ENCODE results near the gene USH2A. TPM values are rescaled to one million over a fixed set of nuclear protein-coding genes. Genes with fewer than 3 reads are reported as not detected.

The USH2A gene
- total and polyA plus RNA-seq, 7 donors: under 0.01 to 0.32 (median 0.30) TPM; not detected in 4

- H3K4me1 ChIP-seq: peaks cover 4% of the 10 kb centered on the region
- WGBS, 3 donors: 95 to 100% (median 96%) methylated on average over 1 of the region's 1 CpG
- no peak overlapping the region for H3K4me3 ChIP-seq
- intact Hi-C loops (cut with DNase I): no loop called here
- no peaks in the 10 kb centered on the region for H3K36me3 ChIP-seq (ENCODE audit: insufficient read depth in 1 of 2, low read depth in 1 of 2)
- DNase-seq: no peak
- H3K27ac ChIP-seq: no peak overlapping the region
- no peaks in the 10 kb centered on the region for H3K9me3 ChIP-seq
- no peak for ATAC-seq
- no peaks in the 10 kb centered on the region for H3K27me3 ChIP-seq (ENCODE audit: insufficient read depth in 3 of 3, low read length in 2 of 3)
- TF ChIP-seq CTCF (IDR thresholded peaks at IDR 0.05): no peak
Measured at GRCh38 chr1:216224233-216224632, 199.0 kb downstream of the USH2A start.

GRCh38 chr1:216223486-216223885 lies 199.8 kb downstream of the USH2A start:
- no peaks in the 10 kb centered on the region for H3K9me3 ChIP-seq
- no peak for TF ChIP-seq CTCF (IDR thresholded peaks at IDR 0.05)
- ATAC-seq: no peak
- WGBS, 3 donors: 33 to 41% (median 37%) methylated on average over 4 of the region's 4 CpGs
- H3K4me1 ChIP-seq: peaks cover 4% of the 10 kb centered on the region
- no peaks in the 10 kb centered on the region for H3K27me3 ChIP-seq (ENCODE audit: insufficient read depth in 3 of 3, low read length in 2 of 3)
- no peaks in the 10 kb centered on the region for H3K36me3 ChIP-seq (ENCODE audit: insufficient read depth in 1 of 2, low read depth in 1 of 2)
- no peak overlapping the region for H3K27ac ChIP-seq
- peak in 1 of 2 donors; percentile 36 for DNase-seq
- intact Hi-C loops (cut with DNase I): no loop called here
- no peak overlapping the region for H3K4me3 ChIP-seq

- Histone ChIP-seq H3K4me1 (peaks cover 4% of the 10 kb centered on the region), H3K9me3 (no peaks in the 10 kb centered on the region), H3K27me3 (ENCODE audit: insufficient read depth in 3 of 3, low read length in 2 of 3) (no peaks in the 10 kb centered on the region), H3K4me3 (no peak overlapping the region), H3K36me3 (ENCODE audit: insufficient read depth in 1 of 2, low read depth in 1 of 2) (no peaks in the 10 kb centered on the region), H3K27ac (no peak overlapping the region)
- no peak for TF ChIP-seq CTCF (IDR thresholded peaks at IDR 0.05)
- 93 to 96% (median 94%) methylated on average over 2 of the region's 2 CpGs for WGBS, 3 donors
- DNase-seq: no peak
- ATAC-seq: no peak
- intact Hi-C loops (cut with DNase I): no loop called here
Measured at GRCh38 chr1:216222288-216222687, 201.0 kb downstream of the USH2A start.

- H3K27me3 ChIP-seq (ENCODE audit: insufficient read depth in 3 of 3, low read length in 2 of 3): no peaks in the 10 kb centered on the region
- intact Hi-C loops (cut with DNase I): no loop called here
- TF ChIP-seq CTCF (IDR thresholded peaks at IDR 0.05): peak; percentile 61
- H3K27ac ChIP-seq: no peak overlapping the region
- H3K36me3 ChIP-seq (ENCODE audit: insufficient read depth in 1 of 2, low read depth in 1 of 2): no peaks in the 10 kb centered on the region
- H3K9me3 ChIP-seq: no peaks in the 10 kb centered on the region
- DNase-seq: no peak
- ATAC-seq: peak; percentile 58 to 75 (median 70)
- peaks cover 4% of the 10 kb centered on the region for H3K4me1 ChIP-seq
- peak overlapping the region; percentile 61 for H3K4me3 ChIP-seq
- WGBS, 3 donors: 0 to 2% (median 1%) methylated on average over 6 of the region's 6 CpGs
Measured at GRCh38 chr1:216221260-216221700, 202.0 kb downstream of the USH2A start.

DNA sequence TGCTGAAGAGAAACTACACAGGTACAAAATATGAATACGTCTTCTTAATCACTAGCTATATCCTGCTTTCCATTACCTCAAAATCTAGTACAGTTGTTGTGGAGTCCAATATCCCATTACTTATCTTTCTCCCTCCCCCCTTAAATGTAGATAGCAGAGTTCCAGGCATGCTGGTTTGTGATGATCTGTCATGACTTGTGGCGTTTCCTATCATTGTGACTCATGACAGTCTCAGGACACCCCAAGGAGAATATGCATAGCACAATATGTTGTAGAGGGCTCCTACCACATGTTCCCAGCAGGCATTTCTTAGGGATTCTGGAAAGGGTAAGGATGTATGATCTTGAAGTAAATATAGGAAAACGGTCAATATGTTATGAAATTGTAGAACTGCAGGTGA lies 206.9 kb downstream of the USH2A start:
- TF ChIP-seq CTCF (IDR thresholded peaks at IDR 0.05): no peak
- Histone ChIP-seq H3K27ac (no peak overlapping the region), H3K36me3 (ENCODE audit: insufficient read depth in 1 of 2, low read depth in 1 of 2) (no peaks in the 10 kb centered on the region), H3K9me3 (no peaks in the 10 kb centered on the region), H3K4me3 (no peak overlapping the region), H3K27me3 (ENCODE audit: insufficient read depth in 3 of 3, low read length in 2 of 3) (no peaks in the 10 kb centered on the region), H3K4me1 (no peaks in the 10 kb centered on the region)
- ATAC-seq (no peak), DNase-seq (no peak)
- intact Hi-C loops (cut with DNase I): no loop called here
- WGBS, 3 donors: 87 to 91% (median 91%) methylated on average over 3 of the region's 3 CpGs
